Activated CD4-positive, alpha-beta T cell treated with anti-CD3 and anti-CD28 coated beads, Interleukin-2, amount 50 U/mL, for 1 hour (primary cell): Measurements from ENCODE around the gene AHDC1.

Source experiments
- DNase-seq: peaks from one replicate; pipeline ENCODE4 v3.0.0-alpha.2; 2020

AHDC1 gene

GRCh38 chr1:27527890-27528817, 75.8 kb downstream of the AHDC1 start:
- DNase-seq, result peak; percentile 54

- DNase-seq, result peak; percentile 65
Measured at GRCh38 chr1:27527223-27527889, 76.6 kb downstream of the AHDC1 start.

GRCh38 chr1:27526569-27527222, 77.2 kb downstream of the AHDC1 start:
- DNase-seq, result no peak

- peak; percentile 35 for DNase-seq
Measured at GRCh38 chr1:27525296-27526272, 78.4 kb downstream of the AHDC1 start.

GRCh38 chr1:27523337-27524020, 80.5 kb downstream of the AHDC1 start:
- no peak for DNase-seq

- DNase-seq, result peak; percentile 76
Measured at GRCh38 chr1:27522432-27523336, 81.3 kb downstream of the AHDC1 start.

GRCh38 chr1:27521861-27522431, 82.0 kb downstream of the AHDC1 start:
- DNase-seq, result peak; percentile 13

GRCh38 chr1:27521336-27521831, 82.6 kb downstream of the AHDC1 start:
- peak; percentile 53 for DNase-seq

GRCh38 chr1:27520651-27521050, 83.3 kb downstream of the AHDC1 start:
- no peak for DNase-seq

- no peak for DNase-seq
Measured at GRCh38 chr1:27519331-27520258, 84.3 kb downstream of the AHDC1 start.

- no peak for DNase-seq
Measured at GRCh38 chr1:27518808-27519207, 85.1 kb downstream of the AHDC1 start.

- DNase-seq, result no peak
Measured at GRCh38 chr1:27517907-27518718, 85.8 kb downstream of the AHDC1 start.

- no peak for DNase-seq
Measured at GRCh38 chr1:27517301-27517700, 86.6 kb downstream of the AHDC1 start.

- no peak for DNase-seq
Measured at GRCh38 chr1:27515626-27516025, 88.3 kb downstream of the AHDC1 start.

GRCh38 chr1:27513958-27514357, 90.0 kb downstream of the AHDC1 start:
- DNase-seq, result no peak

- no peak for DNase-seq
Measured at GRCh38 chr1:27513528-27513927, 90.4 kb downstream of the AHDC1 start.

- DNase-seq, result no peak
Measured at GRCh38 chr1:27509127-27510080, 94.5 kb downstream of the AHDC1 start.
